ENCODE measurements around the gene CCDC15.

CCDC15 gene

DNA sequence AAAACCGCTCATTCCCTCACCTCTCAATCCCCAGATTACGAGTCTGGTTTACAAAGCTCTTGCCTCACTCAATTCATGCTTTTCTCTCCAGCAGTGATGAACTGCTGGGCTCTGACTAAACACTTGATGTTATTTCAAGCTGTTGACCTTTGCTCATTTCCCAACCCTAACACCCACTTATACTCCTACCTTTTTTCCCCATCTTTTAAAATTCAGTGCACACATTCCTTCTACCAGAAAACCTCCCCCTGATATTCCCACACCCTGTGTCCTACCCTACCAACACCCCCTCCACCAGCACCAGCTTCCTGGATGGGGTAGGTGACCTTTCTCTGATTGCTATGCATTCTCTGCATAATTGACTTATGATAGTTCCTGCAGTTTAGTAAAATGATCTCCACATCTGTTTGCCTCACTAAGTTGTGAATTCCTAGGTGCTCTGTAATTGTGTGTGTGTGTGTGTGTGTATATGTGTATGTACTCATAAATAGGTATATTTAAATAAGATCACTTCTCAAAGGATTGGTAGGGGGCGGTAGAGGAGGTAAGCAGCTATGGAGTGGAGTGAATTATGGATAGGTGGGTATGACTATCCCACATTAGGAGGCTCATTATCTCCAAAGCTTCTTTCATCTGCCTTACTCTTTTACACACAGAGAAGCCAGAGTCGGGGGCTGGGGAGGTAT is 19.0 kb upstream of the CCDC15 start:
- H3K9ac ChIP-seq (ENCODE audit: low read length): no peak overlapping the region
- DNase-seq: no peak
- H3K9me2 ChIP-seq (replicated peaks; ENCODE audit: insufficient read depth, low read length): no peaks in the 10 kb centered on the region
- no peaks in the 10 kb centered on the region for H4K20me1 ChIP-seq (ENCODE audit: insufficient read depth, low read length)
- no peak overlapping the region for H3K27ac ChIP-seq (ENCODE audit: low read length)
- TF ChIP-seq EZH2 (optimal IDR thresholded peaks at IDR 0.05; ENCODE audit: low read depth, low read length): no peak
- TF ChIP-seq EZH2phosphoT487 (IDR thresholded peaks at IDR 0.05; ENCODE audit: low read length): no peak
- TF ChIP-seq, protein P1, sequence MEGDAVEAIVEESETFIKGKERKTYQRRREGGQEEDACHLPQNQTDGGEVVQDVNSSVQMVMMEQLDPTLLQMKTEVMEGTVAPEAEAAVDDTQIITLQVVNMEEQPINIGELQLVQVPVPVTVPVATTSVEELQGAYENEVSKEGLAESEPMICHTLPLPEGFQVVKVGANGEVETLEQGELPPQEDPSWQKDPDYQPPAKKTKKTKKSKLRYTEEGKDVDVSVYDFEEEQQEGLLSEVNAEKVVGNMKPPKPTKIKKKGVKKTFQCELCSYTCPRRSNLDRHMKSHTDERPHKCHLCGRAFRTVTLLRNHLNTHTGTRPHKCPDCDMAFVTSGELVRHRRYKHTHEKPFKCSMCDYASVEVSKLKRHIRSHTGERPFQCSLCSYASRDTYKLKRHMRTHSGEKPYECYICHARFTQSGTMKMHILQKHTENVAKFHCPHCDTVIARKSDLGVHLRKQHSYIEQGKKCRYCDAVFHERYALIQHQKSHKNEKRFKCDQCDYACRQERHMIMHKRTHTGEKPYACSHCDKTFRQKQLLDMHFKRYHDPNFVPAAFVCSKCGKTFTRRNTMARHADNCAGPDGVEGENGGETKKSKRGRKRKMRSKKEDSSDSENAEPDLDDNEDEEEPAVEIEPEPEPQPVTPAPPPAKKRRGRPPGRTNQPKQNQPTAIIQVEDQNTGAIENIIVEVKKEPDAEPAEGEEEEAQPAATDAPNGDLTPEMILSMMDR (IDR thresholded peaks at IDR 0.05; ENCODE audit: low read length): no peak
- peaks cover 14% of the 10 kb centered on the region for H3K4me1 ChIP-seq (ENCODE audit: low read length)
- H3K4me2 ChIP-seq (ENCODE audit: low read depth, low read length): no peak overlapping the region
- peaks cover 10% of the 10 kb centered on the region for H3F3A ChIP-seq (ENCODE audit: insufficient read depth, low read length)
- no peaks in the 10 kb centered on the region for H3K79me2 ChIP-seq (ENCODE audit: low read length)
- no peak overlapping the region for H2AFZ ChIP-seq (ENCODE audit: low read length)
- H3K36me3 ChIP-seq (replicated peaks; ENCODE audit: insufficient read depth, low read length): no peaks in the 10 kb centered on the region
- no peaks in the 10 kb centered on the region for H3K9me3 ChIP-seq (replicated peaks; ENCODE audit: insufficient read depth, low read length)
- H3K27me3 ChIP-seq (replicated peaks; ENCODE audit: insufficient read depth, low read length): 0 out of 2 replicates have a peak, but pooled peaks cover 4% of the 10 kb centered on the region
- no peak overlapping the region for H3K4me3 ChIP-seq (ENCODE audit: low read length)

DNA sequence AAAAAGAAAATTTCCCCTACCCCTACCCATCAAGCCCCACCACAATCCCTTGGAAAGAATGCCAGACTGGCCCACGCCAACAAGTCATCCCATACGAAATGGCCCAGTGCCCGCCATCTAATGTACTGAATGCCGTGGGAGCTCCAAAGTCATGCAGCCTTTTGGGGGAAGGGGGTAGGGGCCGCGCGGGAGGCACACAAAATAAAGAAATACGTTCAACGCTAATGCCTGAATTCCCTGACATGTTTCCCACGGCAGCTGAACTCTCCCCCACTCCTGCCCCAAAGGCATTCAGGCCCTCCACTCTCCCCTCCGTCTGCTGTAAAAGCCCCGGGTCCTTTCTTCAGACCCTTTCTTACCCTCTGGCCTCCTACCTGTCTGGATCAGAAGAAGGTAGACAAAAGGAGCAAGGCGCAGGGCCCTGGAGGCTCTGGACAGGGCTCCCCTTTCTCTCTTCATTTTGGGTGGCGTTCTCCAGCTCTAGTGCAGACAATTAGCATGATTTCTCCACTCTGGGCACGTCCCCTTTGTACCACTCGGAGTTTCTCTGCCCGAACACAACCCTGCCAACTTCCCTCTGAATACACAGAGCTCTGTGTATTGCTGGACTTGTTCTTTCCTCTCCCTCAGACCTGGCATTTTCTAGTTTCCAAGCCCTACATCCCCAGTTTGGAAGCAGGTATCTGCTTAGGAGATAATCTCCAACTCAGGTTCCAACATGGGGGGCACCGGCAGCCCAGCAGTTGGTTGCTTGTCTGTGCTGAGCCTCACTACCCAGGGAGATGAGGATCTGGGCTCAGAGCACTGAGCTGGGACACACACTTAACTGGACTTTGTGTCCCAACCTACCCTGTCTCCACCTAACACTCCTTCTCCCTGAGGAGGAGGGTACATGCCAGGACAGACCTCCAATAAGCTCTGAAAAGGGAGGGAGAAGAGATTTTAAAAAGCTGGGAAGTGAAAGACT is 18.2 kb upstream of the CCDC15 start, which contains the start of gene HEPACAM:
Gene HEPACAM (minus strand): TSS at position 500 of the 967 bp plus-strand sequence. CDS start 41 bp downstream, at position 459.
- Histone ChIP-seq H3K4me1 (ENCODE audit: low read length) (0 out of 2 replicates have a peak, but pooled peaks cover 7% of the 10 kb centered on the region), H3K27me3 (replicated peaks; ENCODE audit: insufficient read depth, low read length) (0 out of 2 replicates have a peak, but pooled peaks cover 4% of the 10 kb centered on the region), H3K9ac (ENCODE audit: low read length) (no peak within 1 kb of the TSS), H3K9me2 (replicated peaks; ENCODE audit: insufficient read depth, low read length) (no peaks in the 10 kb centered on the region), H3K4me3 (ENCODE audit: low read length) (no peak within 1 kb of the TSS), H3K27ac (ENCODE audit: low read length) (no peak within 1 kb of the TSS), H2AFZ (ENCODE audit: low read length) (no peak within 1 kb of the TSS), H3K4me2 (ENCODE audit: low read depth, low read length) (no peak within 1 kb of the TSS), H4K20me1 (ENCODE audit: insufficient read depth, low read length) (no peaks in the 10 kb centered on the region), H3K79me2 (ENCODE audit: low read length) (no peaks in the 10 kb centered on the region), H3K36me3 (replicated peaks; ENCODE audit: insufficient read depth, low read length) (no peaks in the 10 kb centered on the region), H3K9me3 (replicated peaks; ENCODE audit: insufficient read depth, low read length) (no peaks in the 10 kb centered on the region), H3F3A (ENCODE audit: insufficient read depth, low read length) (0 out of 2 replicates have a peak, but pooled peaks cover 4% of the 10 kb centered on the region)
- no peak for DNase-seq
- TF ChIP-seq, protein P1 (IDR thresholded peaks at IDR 0.05; ENCODE audit: low read length): no peak
- no peak for TF ChIP-seq EZH2 (optimal IDR thresholded peaks at IDR 0.05; ENCODE audit: low read depth, low read length)
- TF ChIP-seq EZH2phosphoT487 (IDR thresholded peaks at IDR 0.05; ENCODE audit: low read length): no peak

DNA sequence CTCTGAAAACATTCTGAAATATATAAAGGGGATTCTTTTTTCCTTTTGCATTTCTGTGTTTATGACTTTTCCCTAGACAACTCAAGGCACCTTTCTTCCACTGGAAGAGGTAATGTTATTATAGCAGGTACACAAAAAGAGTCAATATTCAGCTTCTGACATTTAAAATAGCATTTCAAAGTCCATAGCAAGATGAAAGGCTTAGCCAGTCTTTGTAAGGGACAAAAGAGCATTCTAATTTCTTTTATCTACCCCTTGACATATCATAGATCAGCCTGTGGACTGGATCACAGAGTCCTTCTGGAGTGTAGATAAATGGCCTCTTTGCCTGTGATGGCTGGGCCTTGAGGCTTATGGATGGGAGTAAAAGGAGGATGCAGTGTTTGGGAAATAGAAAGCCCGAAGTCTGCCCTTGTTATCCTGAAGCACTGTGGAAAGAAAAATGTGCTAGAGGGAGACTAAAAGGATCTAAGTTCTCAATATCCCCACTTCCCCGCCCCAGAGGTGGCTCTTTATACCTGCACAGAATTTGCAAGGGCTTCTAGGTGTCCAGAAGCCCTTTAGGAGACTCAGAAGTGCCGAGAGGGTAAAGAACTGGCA is 16.6 kb upstream of the CCDC15 start:
- Histone ChIP-seq H3K9ac (ENCODE audit: low read length) (no peak overlapping the region), H4K20me1 (ENCODE audit: insufficient read depth, low read length) (no peaks in the 10 kb centered on the region), H3K27ac (ENCODE audit: low read length) (no peak overlapping the region), H3F3A (ENCODE audit: insufficient read depth, low read length) (no peaks in the 10 kb centered on the region), H3K4me3 (ENCODE audit: low read length) (no peak overlapping the region), H3K79me2 (ENCODE audit: low read length) (no peaks in the 10 kb centered on the region), H2AFZ (ENCODE audit: low read length) (no peak overlapping the region), H3K9me3 (replicated peaks; ENCODE audit: insufficient read depth, low read length) (no peaks in the 10 kb centered on the region), H3K4me1 (ENCODE audit: low read length) (no peaks in the 10 kb centered on the region), H3K27me3 (replicated peaks; ENCODE audit: insufficient read depth, low read length) (0 out of 2 replicates have a peak, but pooled peaks cover 4% of the 10 kb centered on the region), H3K4me2 (ENCODE audit: low read depth, low read length) (no peak overlapping the region), H3K36me3 (replicated peaks; ENCODE audit: insufficient read depth, low read length) (no peaks in the 10 kb centered on the region), H3K9me2 (replicated peaks; ENCODE audit: insufficient read depth, low read length) (no peaks in the 10 kb centered on the region)
- no peak for DNase-seq
- no peak for TF ChIP-seq EZH2 (optimal IDR thresholded peaks at IDR 0.05; ENCODE audit: low read depth, low read length)
- TF ChIP-seq, protein P1 (IDR thresholded peaks at IDR 0.05; ENCODE audit: low read length): no peak
